Measurements from ENCODE around the gene GMDS.

Gene GMDS

DNA sequence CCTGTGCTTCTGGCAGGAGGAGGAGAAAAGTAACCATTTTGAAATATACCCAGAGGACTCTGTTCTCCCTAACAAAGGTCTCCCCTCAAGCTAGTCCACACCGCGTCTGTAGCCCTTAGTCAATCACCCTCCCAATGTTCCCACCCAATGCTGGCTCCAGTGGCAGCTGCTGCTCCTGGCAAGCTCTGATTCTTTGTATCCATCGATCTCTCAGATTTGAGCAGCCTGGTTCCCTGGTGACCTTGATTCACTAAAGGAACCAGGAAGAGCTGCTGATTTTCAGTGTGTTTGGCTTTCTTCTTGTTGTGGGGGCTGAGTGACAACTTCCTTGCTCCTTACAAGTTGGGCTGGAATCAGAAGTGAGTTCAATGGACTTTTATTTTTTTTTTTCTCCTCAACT lies 567.2 kb downstream of the GMDS start:
- Histone ChIP-seq H3K79me2 (ENCODE audit: insufficient read depth, low read length) (no peaks in the 10 kb centered on the region), H2AFZ (ENCODE audit: low read depth, low read length) (no peak overlapping the region), H3K27ac (ENCODE audit: low read length) (no peak overlapping the region), H3K36me3 (ENCODE audit: insufficient read depth, low read length) (no peaks in the 10 kb centered on the region), H3K4me2 (ENCODE audit: insufficient read depth, low read length) (no peak overlapping the region), H3K9ac (ENCODE audit: low read depth, low read length) (no peak overlapping the region), H3K4me3 (ENCODE audit: low read depth in 1 of 2, low read length in 2 of 2) (no peak overlapping the region), H3K9me3 (ENCODE audit: insufficient read depth, low read length, severe bottlenecking) (no peaks in the 10 kb centered on the region), H3K4me1 (ENCODE audit: insufficient read depth, low read length) (no peaks in the 10 kb centered on the region), H3K27me3 (ENCODE audit: insufficient read depth, low read length, poor library complexity) (no peaks in the 10 kb centered on the region), H4K20me1 (ENCODE audit: insufficient read depth, low read length) (no peaks in the 10 kb centered on the region)
- DNase-seq: no peak
- no peak for ATAC-seq (ENCODE audit: insufficient read depth, low read depth)
- no peak for TF ChIP-seq EZH2 (IDR thresholded peaks at IDR 0.05; ENCODE audit: borderline replicate concordance, low read depth, low read length, severe bottlenecking)
- TF ChIP-seq, protein P1, sequence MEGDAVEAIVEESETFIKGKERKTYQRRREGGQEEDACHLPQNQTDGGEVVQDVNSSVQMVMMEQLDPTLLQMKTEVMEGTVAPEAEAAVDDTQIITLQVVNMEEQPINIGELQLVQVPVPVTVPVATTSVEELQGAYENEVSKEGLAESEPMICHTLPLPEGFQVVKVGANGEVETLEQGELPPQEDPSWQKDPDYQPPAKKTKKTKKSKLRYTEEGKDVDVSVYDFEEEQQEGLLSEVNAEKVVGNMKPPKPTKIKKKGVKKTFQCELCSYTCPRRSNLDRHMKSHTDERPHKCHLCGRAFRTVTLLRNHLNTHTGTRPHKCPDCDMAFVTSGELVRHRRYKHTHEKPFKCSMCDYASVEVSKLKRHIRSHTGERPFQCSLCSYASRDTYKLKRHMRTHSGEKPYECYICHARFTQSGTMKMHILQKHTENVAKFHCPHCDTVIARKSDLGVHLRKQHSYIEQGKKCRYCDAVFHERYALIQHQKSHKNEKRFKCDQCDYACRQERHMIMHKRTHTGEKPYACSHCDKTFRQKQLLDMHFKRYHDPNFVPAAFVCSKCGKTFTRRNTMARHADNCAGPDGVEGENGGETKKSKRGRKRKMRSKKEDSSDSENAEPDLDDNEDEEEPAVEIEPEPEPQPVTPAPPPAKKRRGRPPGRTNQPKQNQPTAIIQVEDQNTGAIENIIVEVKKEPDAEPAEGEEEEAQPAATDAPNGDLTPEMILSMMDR (IDR thresholded peaks at IDR 0.05; ENCODE audit: borderline replicate concordance, extremely low read depth, low read length, poor library complexity, severe bottlenecking): no peak

- Histone ChIP-seq H4K20me1 (ENCODE audit: insufficient read depth, low read length) (no peaks in the 10 kb centered on the region), H3K4me2 (ENCODE audit: insufficient read depth, low read length) (no peak overlapping the region)
- TF ChIP-seq, protein P1 (IDR thresholded peaks at IDR 0.05; ENCODE audit: borderline replicate concordance, extremely low read depth, low read length, poor library complexity, severe bottlenecking): no peak
- TF ChIP-seq EZH2 (IDR thresholded peaks at IDR 0.05; ENCODE audit: borderline replicate concordance, low read depth, low read length, severe bottlenecking): no peak
These were observed 573.0 kb downstream of the GMDS start for GRCh38 chr6:1672379-1672778.

DNA sequence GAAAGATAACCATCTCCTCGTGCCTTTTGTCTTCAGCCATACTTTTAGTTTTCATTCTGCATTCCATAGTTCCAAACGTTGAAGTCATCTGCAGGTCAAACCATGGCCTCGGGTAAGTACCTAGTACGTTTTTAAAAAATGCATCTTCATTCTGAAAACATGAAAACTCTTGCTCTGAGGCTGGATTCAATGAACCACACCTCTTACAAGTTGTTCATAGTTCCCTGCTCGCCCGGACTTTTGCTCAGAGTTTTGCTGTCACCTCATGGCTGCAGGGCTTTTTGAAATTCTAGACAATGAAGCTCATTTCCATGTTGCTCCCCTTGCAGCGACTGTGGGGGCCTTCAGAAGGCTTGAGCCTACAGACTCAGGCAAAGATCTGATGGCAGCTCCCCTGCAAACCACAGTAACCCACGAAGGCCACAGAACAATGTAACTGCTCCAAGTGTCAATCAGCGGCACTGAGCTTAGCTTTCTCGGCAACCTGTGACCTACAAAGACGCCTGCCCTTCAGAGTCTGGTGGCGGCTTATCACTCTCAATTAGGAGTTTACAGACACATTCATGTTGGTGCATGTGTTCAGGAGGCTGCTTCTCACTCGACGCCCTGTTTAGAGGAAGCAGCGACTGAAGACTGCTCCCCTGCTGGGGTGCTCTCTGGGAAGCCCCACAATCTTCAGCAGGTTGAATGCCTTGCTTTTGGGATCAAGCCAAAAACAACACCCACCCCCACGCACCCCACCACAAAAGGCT lies 574.5 kb downstream of the GMDS start:
- Histone ChIP-seq H3K9me3 (ENCODE audit: insufficient read depth, low read length, severe bottlenecking) (no peaks in the 10 kb centered on the region), H3K4me3 (ENCODE audit: low read depth in 1 of 2, low read length in 2 of 2) (no peak overlapping the region), H3K27me3 (ENCODE audit: insufficient read depth, low read length, poor library complexity) (no peaks in the 10 kb centered on the region), H3K79me2 (ENCODE audit: insufficient read depth, low read length) (no peaks in the 10 kb centered on the region), H3K9ac (ENCODE audit: low read depth, low read length) (no peak overlapping the region), H2AFZ (ENCODE audit: low read depth, low read length) (no peak overlapping the region), H3K4me2 (ENCODE audit: insufficient read depth, low read length) (no peak overlapping the region), H3K4me1 (ENCODE audit: insufficient read depth, low read length) (peaks cover 6% of the 10 kb centered on the region; the same call in 1 of the 2 replicates), H3K36me3 (ENCODE audit: insufficient read depth, low read length) (no peaks in the 10 kb centered on the region), H3K27ac (ENCODE audit: low read length) (no peak overlapping the region), H4K20me1 (ENCODE audit: insufficient read depth, low read length) (no peaks in the 10 kb centered on the region)
- no peak for TF ChIP-seq EZH2 (IDR thresholded peaks at IDR 0.05; ENCODE audit: borderline replicate concordance, low read depth, low read length, severe bottlenecking)
- TF ChIP-seq, protein P1 (IDR thresholded peaks at IDR 0.05; ENCODE audit: borderline replicate concordance, extremely low read depth, low read length, poor library complexity, severe bottlenecking): no peak
- ATAC-seq (ENCODE audit: insufficient read depth, low read depth): peak; percentile 82
- DNase-seq: peak; percentile 43

More at GRCh38 chr6:1672379-1672778, 573.0 kb downstream of the GMDS start:
- peaks cover 6% of the 10 kb centered on the region; the same call in 1 of the 2 replicates for H3K4me1 ChIP-seq (ENCODE audit: insufficient read depth, low read length)
- no peak overlapping the region for H3K9ac ChIP-seq (ENCODE audit: low read depth, low read length)
- no peak overlapping the region for H3K4me3 ChIP-seq (ENCODE audit: low read depth in 1 of 2, low read length in 2 of 2)
- H3K9me3 ChIP-seq (ENCODE audit: insufficient read depth, low read length, severe bottlenecking): no peaks in the 10 kb centered on the region
- no peaks in the 10 kb centered on the region for H3K27me3 ChIP-seq (ENCODE audit: insufficient read depth, low read length, poor library complexity)
- no peak overlapping the region for H2AFZ ChIP-seq (ENCODE audit: low read depth, low read length)
- H3K36me3 ChIP-seq (ENCODE audit: insufficient read depth, low read length): no peaks in the 10 kb centered on the region
- DNase-seq (no peak), ATAC-seq (ENCODE audit: insufficient read depth, low read depth) (no peak)
- H3K27ac ChIP-seq (ENCODE audit: low read length): no peak overlapping the region
- H3K79me2 ChIP-seq (ENCODE audit: insufficient read depth, low read length): no peaks in the 10 kb centered on the region

All from DND-41 (cell line).